Nephron progenitor cell (in vitro differentiated cells): ENCODE measurements around the gene MPEG1.

Source experiments
- DNase-seq: peaks from one replicate; pipeline ENCODE4 v3.0.0; 2021
- H3K27ac Mint-ChIP-seq: 2 replicates; pipeline ENCODE4 v1.8.0; 2021; ENCODE audit warnings: mild to moderate bottlenecking, moderate library complexity, mixed read lengths
- H3K27me3 Mint-ChIP-seq: 2 replicates; pipeline ENCODE4 v1.8.0; 2021; ENCODE audit warnings: mild to moderate bottlenecking, low read depth, mixed read lengths; ENCODE audit not compliant: poor library complexity
- H3K36me3 Mint-ChIP-seq: 2 replicates; pipeline ENCODE4 v1.8.0; 2021; ENCODE audit warnings: low read depth, mixed read lengths
- H3K4me1 Mint-ChIP-seq: 2 replicates; pipeline ENCODE4 v1.8.0; 2021; ENCODE audit warnings: mixed read lengths
- H3K4me3 Mint-ChIP-seq: 2 replicates; pipeline ENCODE4 v1.8.0; 2021; ENCODE audit warnings: mild to moderate bottlenecking, moderate library complexity, mixed read lengths
- H3K9me3 Mint-ChIP-seq: 2 replicates; pipeline ENCODE4 v1.8.0; 2021; ENCODE audit warnings: mild to moderate bottlenecking, moderate library complexity, mixed read lengths
- TF ChIP-seq, protein P1 (sequence below): fragments of 200-600 bp; sonication (generic); IDR thresholded peaks from 2 replicates; pipeline ENCODE4 v1.5.0; 2021; ENCODE audit warnings: antibody characterized with exemption

The MPEG1 gene, protein sequence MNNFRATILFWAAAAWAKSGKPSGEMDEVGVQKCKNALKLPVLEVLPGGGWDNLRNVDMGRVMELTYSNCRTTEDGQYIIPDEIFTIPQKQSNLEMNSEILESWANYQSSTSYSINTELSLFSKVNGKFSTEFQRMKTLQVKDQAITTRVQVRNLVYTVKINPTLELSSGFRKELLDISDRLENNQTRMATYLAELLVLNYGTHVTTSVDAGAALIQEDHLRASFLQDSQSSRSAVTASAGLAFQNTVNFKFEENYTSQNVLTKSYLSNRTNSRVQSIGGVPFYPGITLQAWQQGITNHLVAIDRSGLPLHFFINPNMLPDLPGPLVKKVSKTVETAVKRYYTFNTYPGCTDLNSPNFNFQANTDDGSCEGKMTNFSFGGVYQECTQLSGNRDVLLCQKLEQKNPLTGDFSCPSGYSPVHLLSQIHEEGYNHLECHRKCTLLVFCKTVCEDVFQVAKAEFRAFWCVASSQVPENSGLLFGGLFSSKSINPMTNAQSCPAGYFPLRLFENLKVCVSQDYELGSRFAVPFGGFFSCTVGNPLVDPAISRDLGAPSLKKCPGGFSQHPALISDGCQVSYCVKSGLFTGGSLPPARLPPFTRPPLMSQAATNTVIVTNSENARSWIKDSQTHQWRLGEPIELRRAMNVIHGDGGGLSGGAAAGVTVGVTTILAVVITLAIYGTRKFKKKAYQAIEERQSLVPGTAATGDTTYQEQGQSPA

DNA sequence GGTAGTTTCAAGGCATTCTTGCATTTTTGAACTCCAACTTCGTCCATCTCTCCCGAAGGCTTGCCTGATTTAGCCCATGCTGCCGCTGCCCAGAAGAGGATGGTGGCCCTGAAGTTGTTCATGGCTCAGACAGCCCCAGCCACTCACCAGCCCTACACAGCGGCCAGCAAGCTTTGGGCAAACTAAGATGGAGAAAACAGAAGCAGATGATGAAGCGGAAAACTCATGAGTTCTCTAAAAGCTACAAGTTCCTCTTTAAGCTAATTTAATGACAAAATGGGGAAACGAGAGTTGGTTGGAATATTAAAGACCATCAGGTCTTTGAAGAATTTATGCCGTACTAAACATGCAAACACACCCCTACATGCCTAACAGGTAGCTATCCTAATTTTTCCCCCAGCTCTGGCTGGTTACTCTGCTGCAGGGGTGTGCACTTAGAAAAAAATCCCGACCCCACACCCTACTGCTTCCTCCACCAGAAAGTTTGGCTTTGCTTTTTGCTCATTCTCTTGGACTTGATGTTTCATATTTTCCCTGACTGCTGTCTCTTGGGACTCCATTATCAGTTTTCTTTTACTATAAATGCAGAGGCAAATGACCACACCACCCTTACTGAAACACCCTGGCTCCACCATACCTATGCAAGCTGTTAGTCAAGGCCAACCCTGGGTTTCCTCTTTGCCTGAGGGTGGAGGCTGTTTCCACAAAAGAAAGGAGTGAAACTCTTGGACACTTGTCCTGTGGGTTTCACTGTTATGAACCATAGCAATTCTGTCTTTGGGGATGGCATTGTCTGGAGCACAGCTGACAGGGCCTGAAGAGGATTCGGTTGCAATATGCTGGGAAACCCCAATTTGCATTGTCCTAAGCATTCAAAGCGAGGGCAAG lies at the start of gene MPEG1:
TSS of gene MPEG1 (minus strand) at position 184 of the 888 bp plus-strand sequence. CDS start at position 122, 62 bp downstream.
- Mint-ChIP-seq H3K9me3 (no peaks in the 10 kb centered on the region), H3K36me3 (no peaks in the 10 kb centered on the region), H3K4me1 (no peaks in the 10 kb centered on the region), H3K27ac (no peak within 1 kb of the TSS), H3K4me3 (no peak within 1 kb of the TSS), H3K27me3 (peaks cover 4% of the 10 kb centered on the region)
- TF ChIP-seq, protein P1, sequence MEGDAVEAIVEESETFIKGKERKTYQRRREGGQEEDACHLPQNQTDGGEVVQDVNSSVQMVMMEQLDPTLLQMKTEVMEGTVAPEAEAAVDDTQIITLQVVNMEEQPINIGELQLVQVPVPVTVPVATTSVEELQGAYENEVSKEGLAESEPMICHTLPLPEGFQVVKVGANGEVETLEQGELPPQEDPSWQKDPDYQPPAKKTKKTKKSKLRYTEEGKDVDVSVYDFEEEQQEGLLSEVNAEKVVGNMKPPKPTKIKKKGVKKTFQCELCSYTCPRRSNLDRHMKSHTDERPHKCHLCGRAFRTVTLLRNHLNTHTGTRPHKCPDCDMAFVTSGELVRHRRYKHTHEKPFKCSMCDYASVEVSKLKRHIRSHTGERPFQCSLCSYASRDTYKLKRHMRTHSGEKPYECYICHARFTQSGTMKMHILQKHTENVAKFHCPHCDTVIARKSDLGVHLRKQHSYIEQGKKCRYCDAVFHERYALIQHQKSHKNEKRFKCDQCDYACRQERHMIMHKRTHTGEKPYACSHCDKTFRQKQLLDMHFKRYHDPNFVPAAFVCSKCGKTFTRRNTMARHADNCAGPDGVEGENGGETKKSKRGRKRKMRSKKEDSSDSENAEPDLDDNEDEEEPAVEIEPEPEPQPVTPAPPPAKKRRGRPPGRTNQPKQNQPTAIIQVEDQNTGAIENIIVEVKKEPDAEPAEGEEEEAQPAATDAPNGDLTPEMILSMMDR: no peak
- DNase-seq: no peak

DNA sequence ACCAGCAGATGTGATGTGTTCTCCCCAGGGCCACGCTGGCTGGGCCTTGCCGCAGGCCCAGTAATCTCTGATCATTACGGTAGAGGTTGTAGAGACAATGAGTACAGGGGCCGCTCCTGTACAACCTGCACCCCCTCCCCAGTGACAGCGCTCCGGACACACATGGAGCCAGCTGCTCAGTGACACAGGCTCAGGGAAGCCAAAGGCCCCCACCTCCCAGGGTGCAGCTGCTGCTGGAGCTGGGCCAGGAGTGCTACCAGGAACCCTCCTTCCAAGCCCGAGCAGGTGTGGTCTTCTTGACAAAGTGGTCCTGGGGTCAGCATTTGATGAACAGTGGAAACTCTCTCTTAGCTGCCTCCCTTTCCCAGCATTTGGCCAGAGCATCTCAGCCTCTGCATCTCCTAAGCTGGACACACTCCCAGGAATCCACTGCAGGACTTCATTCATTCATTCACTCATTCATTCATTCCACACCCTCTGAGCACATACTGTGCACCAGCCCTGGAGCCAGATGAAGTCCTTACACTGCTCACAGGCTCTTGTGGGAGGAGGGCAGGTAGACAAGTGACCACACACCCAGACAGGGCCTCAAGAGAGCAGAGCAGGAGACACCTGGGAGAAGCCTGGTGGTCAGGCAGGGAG lies 49.6 kb upstream of the MPEG1 start:
- TF ChIP-seq, protein P1: no peak
- H3K9me3 Mint-ChIP-seq: no peaks in the 10 kb centered on the region
- H3K4me1 Mint-ChIP-seq: peaks cover 4% of the 10 kb centered on the region

DNA sequence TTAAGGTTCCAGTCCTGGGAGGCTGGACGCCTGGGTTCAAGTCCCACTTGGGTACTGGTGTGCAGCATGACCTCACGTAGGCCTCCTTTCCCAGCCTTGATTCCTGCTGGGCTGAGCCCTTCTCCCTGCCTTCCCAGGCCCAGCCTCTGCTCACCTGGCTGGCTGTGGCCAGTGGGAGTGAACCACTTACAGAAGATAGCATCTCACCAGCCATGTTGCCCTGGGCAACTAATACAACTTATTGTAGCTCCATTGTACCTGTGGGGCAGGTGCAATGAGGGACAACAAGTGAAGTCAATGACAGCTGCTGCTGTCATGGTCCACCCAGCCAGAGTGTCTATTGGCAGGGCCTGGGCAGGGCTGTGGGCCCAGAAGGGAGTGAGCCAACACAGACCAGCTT lies 48.4 kb upstream of the MPEG1 start:
- no peaks in the 10 kb centered on the region for H3K9me3 Mint-ChIP-seq
- peaks cover 11% of the 10 kb centered on the region for H3K27me3 Mint-ChIP-seq
- TF ChIP-seq, protein P1: no peak
- H3K36me3 Mint-ChIP-seq: no peaks in the 10 kb centered on the region
- H3K4me1 Mint-ChIP-seq: no peaks in the 10 kb centered on the region
- DNase-seq: no peak
- no peak overlapping the region for H3K27ac Mint-ChIP-seq
- H3K4me3 Mint-ChIP-seq: no peak overlapping the region

More for the DNA sequence above, 49.6 kb upstream of the MPEG1 start:
- H3K27ac Mint-ChIP-seq: no peak overlapping the region
- no peak for DNase-seq
- peaks cover 11% of the 10 kb centered on the region for H3K27me3 Mint-ChIP-seq
- no peaks in the 10 kb centered on the region for H3K36me3 Mint-ChIP-seq
- no peak overlapping the region for H3K4me3 Mint-ChIP-seq

DNA sequence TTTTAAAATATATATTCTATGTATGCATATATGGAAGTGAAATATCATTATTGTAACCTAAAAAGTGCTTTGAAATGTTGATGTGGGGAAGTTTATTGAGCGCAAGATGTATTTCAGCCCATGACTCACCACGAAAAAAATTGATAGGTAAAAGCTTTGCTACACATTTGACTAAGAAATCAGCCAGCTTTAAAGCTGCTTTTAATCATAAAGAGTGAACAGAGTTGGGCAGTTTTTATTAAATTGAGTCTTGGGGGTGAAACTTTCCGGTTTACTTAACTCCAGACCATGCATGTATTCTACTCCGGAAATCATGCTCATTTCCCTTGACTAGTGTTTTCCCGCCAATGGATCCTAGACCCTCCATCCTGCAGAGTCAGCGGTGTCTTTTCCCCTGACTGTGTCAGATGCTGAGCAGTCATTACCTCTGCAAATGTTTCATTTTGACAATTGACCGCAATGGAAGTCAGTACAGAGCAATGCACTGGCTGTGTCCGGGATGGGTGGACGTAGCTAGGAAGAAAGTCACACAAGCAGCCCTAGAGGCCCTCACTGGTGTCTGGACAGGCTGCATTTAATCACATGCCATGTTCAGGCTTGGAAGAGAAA lies 47.2 kb upstream of the MPEG1 start:
- H3K9me3 Mint-ChIP-seq: no peaks in the 10 kb centered on the region
- H3K27ac Mint-ChIP-seq: no peak overlapping the region
- no peak for DNase-seq
- TF ChIP-seq, protein P1: no peak
- H3K36me3 Mint-ChIP-seq: no peaks in the 10 kb centered on the region
- peaks cover 6% of the 10 kb centered on the region for H3K27me3 Mint-ChIP-seq
- no peak overlapping the region for H3K4me3 Mint-ChIP-seq
- no peaks in the 10 kb centered on the region for H3K4me1 Mint-ChIP-seq

DNA sequence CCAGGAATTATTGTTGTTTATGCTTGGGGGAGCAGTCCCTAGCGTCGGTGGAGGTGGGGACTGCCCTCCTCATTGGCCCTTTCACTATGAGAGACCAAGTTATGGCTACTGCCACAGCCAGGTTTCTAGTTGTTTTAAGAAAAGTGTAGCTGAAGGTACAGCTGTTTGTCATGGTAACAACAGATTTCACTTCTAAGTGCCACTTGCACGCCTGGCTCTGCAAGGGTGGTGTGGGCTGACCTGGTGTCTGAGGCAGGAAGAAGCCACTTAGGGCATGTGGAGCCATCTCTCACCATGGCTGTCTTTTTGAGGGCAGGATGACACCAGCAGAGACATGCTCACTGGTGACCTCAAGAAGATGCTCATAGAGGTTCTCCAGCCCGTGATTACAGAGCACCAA lies 46.3 kb upstream of the MPEG1 start:
- Mint-ChIP-seq H3K4me3 (no peak overlapping the region), H3K27me3 (peaks cover 9% of the 10 kb centered on the region)

More for the DNA sequence above, 46.3 kb upstream of the MPEG1 start:
- no peaks in the 10 kb centered on the region for H3K36me3 Mint-ChIP-seq
- H3K4me1 Mint-ChIP-seq: no peaks in the 10 kb centered on the region
- TF ChIP-seq, protein P1: no peak
- no peaks in the 10 kb centered on the region for H3K9me3 Mint-ChIP-seq
- H3K27ac Mint-ChIP-seq: no peak overlapping the region
- no peak for DNase-seq
